Muscle layer of colon (tissue), 2 donors: Measurements from ENCODE around the gene ACBD3.
A peak's percentile ranks its signal among the peaks of the same experiment; 100 is the strongest.

Experiments used
- H3K27ac ChIP-seq: one replicate; pipeline ENCODE4 v1.7.0; 2013; ENCODE audit warnings: low read depth, mild to moderate bottlenecking, low read length, moderate library complexity
- H3K27me3 ChIP-seq, 2 donors: one replicate each; pipeline ENCODE4 v1.7.0; 2013; ENCODE audit warnings: low read length in 2 of 2, mild to moderate bottlenecking in 2 of 2; ENCODE audit not compliant: insufficient read depth in 2 of 2, control insufficient read depth in 1 of 2
- H3K36me3 ChIP-seq: one replicate; pipeline ENCODE4 v1.7.0; 2013; ENCODE audit warnings: mild to moderate bottlenecking, low read length; ENCODE audit not compliant: insufficient read depth
- H3K4me1 ChIP-seq: one replicate; pipeline ENCODE4 v1.7.0; 2013; ENCODE audit warnings: mild to moderate bottlenecking, low read length; ENCODE audit not compliant: insufficient read depth
- H3K4me3 ChIP-seq, 2 donors: one replicate each; pipeline ENCODE4 v1.7.0; 2013; ENCODE audit warnings: low read length in 2 of 2, low read depth in 1 of 2, mild to moderate bottlenecking in 1 of 2, moderate library complexity in 1 of 2
- H3K9ac ChIP-seq: one replicate; pipeline ENCODE4 v1.7.0; 2013; ENCODE audit warnings: low read length
- H3K9me3 ChIP-seq: one replicate; pipeline ENCODE4 v1.7.0; 2013; ENCODE audit warnings: mild to moderate bottlenecking, low read length
- donor health status: abdominal sarcoma.
- donor health status: Adenocarcinoma of cecum.

ACBD3 gene

GRCh38 chr1:226108935-226109828 is 77.4 kb downstream of the ACBD3 start:
- Histone ChIP-seq H3K9me3 (no peaks in the 10 kb centered on the region), H3K27ac (peak overlapping the region; percentile 94), H3K9ac (peak overlapping the region; percentile 88), H3K4me3 (peak overlapping the region; percentile 55 to 78), H3K27me3 (no peaks in the 10 kb centered on the region), H3K36me3 (no peaks in the 10 kb centered on the region), H3K4me1 (peaks cover 14% of the 10 kb centered on the region)

GRCh38 chr1:226107471-226108460 is 78.8 kb downstream of the ACBD3 start:
- Histone ChIP-seq H3K4me1 (peaks cover 14% of the 10 kb centered on the region), H3K27ac (no peak overlapping the region), H3K9me3 (no peaks in the 10 kb centered on the region), H3K36me3 (no peaks in the 10 kb centered on the region), H3K9ac (no peak overlapping the region), H3K4me3 (no peak overlapping the region), H3K27me3 (no peaks in the 10 kb centered on the region)

GRCh38 chr1:226104671-226105121 is 81.8 kb downstream of the ACBD3 start:
- H3K4me3 ChIP-seq: no peak overlapping the region
- H3K27ac ChIP-seq: no peak overlapping the region
- peaks cover 3% of the 10 kb centered on the region for H3K4me1 ChIP-seq
- H3K27me3 ChIP-seq: no peaks in the 10 kb centered on the region
- no peaks in the 10 kb centered on the region for H3K36me3 ChIP-seq
- H3K9me3 ChIP-seq: no peaks in the 10 kb centered on the region
- no peak overlapping the region for H3K9ac ChIP-seq

- no peaks in the 10 kb centered on the region for H3K27me3 ChIP-seq
- no peak overlapping the region for H3K9ac ChIP-seq
- H3K4me3 ChIP-seq: peak overlapping the region; percentile 18 to 66
- no peaks in the 10 kb centered on the region for H3K36me3 ChIP-seq
- no peak overlapping the region for H3K27ac ChIP-seq
- H3K4me1 ChIP-seq: no peaks in the 10 kb centered on the region
- no peaks in the 10 kb centered on the region for H3K9me3 ChIP-seq
Observed at GRCh38 chr1:226100436-226101391, 85.8 kb downstream of the ACBD3 start.

GRCh38 chr1:226098870-226099835 is 87.4 kb downstream of the ACBD3 start:
- Histone ChIP-seq H3K4me1 (no peaks in the 10 kb centered on the region), H3K9ac (no peak overlapping the region), H3K27me3 (no peaks in the 10 kb centered on the region), H3K9me3 (no peaks in the 10 kb centered on the region), H3K4me3 (no peak overlapping the region), H3K27ac (no peak overlapping the region), H3K36me3 (no peaks in the 10 kb centered on the region)

- H3K4me3 ChIP-seq: no peak overlapping the region
- H3K27ac ChIP-seq: no peak overlapping the region
Observed at GRCh38 chr1:226097866-226098625, 88.5 kb downstream of the ACBD3 start.

GRCh38 chr1:226095286-226095685 is 91.3 kb downstream of the ACBD3 start:
- Histone ChIP-seq H3K4me3 (no peak overlapping the region), H3K27ac (no peak overlapping the region), H3K27me3 (no peaks in the 10 kb centered on the region), H3K9ac (no peak overlapping the region), H3K9me3 (no peaks in the 10 kb centered on the region), H3K4me1 (no peaks in the 10 kb centered on the region), H3K36me3 (no peaks in the 10 kb centered on the region)

More at GRCh38 chr1:226097866-226098625, 88.5 kb downstream of the ACBD3 start:
- Histone ChIP-seq H3K4me1 (no peaks in the 10 kb centered on the region), H3K9me3 (no peaks in the 10 kb centered on the region), H3K36me3 (no peaks in the 10 kb centered on the region), H3K9ac (no peak overlapping the region), H3K27me3 (no peaks in the 10 kb centered on the region)
